Measurements from ENCODE around the gene CD300LD. TPM values are rescaled to one million over a fixed set of nuclear protein-coding genes. Genes with fewer than 3 reads are reported as not detected.
A peak's percentile ranks its signal among the peaks of the same experiment; 100 is the strongest.

Gene CD300LD
- total RNA-seq, 1 donor from 2014 or later, result not detected

DNA sequence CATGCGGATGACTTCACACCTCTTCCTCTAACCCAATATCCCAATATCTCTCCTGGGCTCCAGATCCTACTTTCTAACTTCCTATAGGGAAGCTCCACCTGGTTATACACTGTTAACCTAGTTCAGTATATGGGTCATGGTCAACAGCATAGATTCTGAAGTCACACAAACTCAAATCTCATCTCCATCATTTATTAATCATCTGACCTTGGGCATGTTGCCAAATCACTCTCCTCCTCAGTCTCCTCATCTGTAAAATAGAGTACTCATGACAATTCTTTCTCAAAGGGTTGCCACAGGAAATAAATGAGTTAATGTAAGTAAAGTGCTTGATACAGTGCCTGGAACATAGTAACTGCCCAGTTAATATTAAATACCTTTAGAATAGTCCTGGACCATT lies 32.0 kb upstream of the CD300LD start:
- no peaks in the 10 kb centered on the region for H3K9me3 ChIP-seq
- H3K4me1 ChIP-seq, result no peaks in the 10 kb centered on the region
- no peak for ATAC-seq
- no peak for DNase-seq
- H3K27me3 ChIP-seq (ENCODE audit: low read depth), result peaks cover 3% of the 10 kb centered on the region
- no peak overlapping the region for H3K4me3 ChIP-seq
- no peak overlapping the region for H3K27ac ChIP-seq
- TF ChIP-seq, protein P1, sequence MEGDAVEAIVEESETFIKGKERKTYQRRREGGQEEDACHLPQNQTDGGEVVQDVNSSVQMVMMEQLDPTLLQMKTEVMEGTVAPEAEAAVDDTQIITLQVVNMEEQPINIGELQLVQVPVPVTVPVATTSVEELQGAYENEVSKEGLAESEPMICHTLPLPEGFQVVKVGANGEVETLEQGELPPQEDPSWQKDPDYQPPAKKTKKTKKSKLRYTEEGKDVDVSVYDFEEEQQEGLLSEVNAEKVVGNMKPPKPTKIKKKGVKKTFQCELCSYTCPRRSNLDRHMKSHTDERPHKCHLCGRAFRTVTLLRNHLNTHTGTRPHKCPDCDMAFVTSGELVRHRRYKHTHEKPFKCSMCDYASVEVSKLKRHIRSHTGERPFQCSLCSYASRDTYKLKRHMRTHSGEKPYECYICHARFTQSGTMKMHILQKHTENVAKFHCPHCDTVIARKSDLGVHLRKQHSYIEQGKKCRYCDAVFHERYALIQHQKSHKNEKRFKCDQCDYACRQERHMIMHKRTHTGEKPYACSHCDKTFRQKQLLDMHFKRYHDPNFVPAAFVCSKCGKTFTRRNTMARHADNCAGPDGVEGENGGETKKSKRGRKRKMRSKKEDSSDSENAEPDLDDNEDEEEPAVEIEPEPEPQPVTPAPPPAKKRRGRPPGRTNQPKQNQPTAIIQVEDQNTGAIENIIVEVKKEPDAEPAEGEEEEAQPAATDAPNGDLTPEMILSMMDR (IDR thresholded peaks at IDR 0.05), result no peak
- intact Hi-C loops (cut with DNase I), result no loop called here
- H3K36me3 ChIP-seq, result no peaks in the 10 kb centered on the region

DNA sequence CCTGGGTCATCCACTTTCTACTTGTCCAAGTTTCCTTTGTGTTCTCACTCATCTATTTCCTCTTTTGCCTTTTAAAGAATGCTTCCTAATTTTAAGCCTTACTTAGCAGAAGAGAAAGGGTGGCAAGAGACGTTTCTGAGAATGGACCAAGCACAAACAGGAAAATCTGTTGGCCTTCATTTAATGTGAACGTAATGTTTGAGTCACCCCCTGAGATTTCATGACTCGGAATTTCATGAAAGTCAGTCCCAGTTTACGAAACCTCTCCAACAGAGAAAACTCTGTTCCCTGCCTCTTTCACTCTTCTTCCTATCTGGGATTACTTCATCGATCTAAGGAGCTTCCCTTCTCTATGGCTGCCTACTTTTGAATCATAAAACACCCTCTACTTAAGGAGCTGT lies 31.6 kb upstream of the CD300LD start, which contains the start of gene CD300E:
CD300E (minus strand) TSS at position 46 of the 401 bp plus-strand sequence. CDS start 117 bp downstream, outside the sequence.
- DNase-seq (no peak), ATAC-seq (peak; percentile 50 to 57)
- Histone ChIP-seq H3K9me3 (no peaks in the 10 kb centered on the region), H3K36me3 (no peaks in the 10 kb centered on the region), H3K4me3 (no peak within 1 kb of the TSS), H3K27me3 (ENCODE audit: low read depth) (peaks cover 3% of the 10 kb centered on the region), H3K4me1 (no peaks in the 10 kb centered on the region), H3K27ac (no peak within 1 kb of the TSS)
- TF ChIP-seq, protein P1 (IDR thresholded peaks at IDR 0.05), result no peak
- intact Hi-C loops (cut with DNase I), result no loop called here

DNA sequence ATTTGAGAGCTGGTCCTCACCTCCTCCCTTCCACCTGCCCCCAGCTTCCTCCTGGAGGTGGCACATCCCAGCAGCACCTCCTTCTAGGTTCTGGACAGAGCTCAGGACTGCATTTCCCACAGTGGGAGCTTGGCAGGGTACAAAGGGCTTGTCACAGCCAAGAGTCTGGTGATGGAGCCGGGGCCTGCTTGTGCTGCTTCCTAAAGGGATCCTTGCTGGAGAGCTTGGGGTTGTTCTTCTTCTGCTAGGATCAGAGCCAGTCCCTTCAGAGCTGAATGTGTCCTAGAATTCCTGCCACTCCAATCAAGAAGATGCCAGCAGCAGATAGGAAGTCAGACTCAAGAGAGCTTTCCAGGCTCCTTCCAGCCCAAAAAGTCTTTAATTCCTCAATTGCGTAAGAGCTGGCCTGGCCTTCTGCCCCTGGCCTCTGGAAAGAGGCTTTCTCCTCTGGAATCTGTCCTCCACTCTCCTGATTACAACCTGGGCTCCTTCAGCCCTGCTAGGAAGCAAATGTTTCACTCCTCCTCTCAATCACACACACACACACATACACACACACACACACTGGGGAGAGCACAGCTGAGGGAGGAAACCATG lies 27.1 kb upstream of the CD300LD start:
- H3K9me3 ChIP-seq, result no peaks in the 10 kb centered on the region
- no peaks in the 10 kb centered on the region for H3K36me3 ChIP-seq
- no peaks in the 10 kb centered on the region for H3K4me1 ChIP-seq
- H3K27me3 ChIP-seq (ENCODE audit: low read depth), result peaks cover under 1% of the 10 kb centered on the region
- TF ChIP-seq, protein P1 (IDR thresholded peaks at IDR 0.05), result no peak
- H3K27ac ChIP-seq, result no peak overlapping the region
- intact Hi-C loops (cut with DNase I), result no loop called here
- no peak overlapping the region for H3K4me3 ChIP-seq
- DNase-seq (no peak), ATAC-seq (peak; percentile 14 to 23)

DNA sequence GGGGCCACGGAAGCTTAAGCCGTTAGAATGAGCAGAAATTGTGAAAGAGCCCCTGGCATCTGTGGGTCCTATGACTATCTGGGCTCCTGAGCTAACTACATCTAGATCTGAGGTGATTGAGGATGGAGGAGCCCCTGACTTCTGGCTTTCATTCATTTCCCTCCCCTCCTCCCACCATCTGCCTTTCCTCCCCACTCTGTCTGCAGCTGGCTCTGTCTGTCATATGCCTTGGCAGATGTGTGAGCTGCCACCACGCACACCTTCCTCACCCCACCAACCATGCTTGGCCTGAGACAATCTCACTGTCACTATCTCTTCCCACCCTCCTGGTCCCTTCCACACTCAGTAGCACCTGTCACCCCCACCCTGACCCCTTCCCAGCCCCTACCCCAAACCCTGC lies 26.4 kb upstream of the CD300LD start:
- TF ChIP-seq, protein P1 (IDR thresholded peaks at IDR 0.05), result no peak
- Histone ChIP-seq H3K36me3 (no peaks in the 10 kb centered on the region), H3K27me3 (ENCODE audit: low read depth) (peaks cover 7% of the 10 kb centered on the region), H3K4me1 (no peaks in the 10 kb centered on the region), H3K4me3 (no peak overlapping the region), H3K9me3 (no peaks in the 10 kb centered on the region), H3K27ac (no peak overlapping the region)
- no peak for ATAC-seq
- intact Hi-C loops (cut with DNase I), result no loop called here
- DNase-seq, result no peak

DNA sequence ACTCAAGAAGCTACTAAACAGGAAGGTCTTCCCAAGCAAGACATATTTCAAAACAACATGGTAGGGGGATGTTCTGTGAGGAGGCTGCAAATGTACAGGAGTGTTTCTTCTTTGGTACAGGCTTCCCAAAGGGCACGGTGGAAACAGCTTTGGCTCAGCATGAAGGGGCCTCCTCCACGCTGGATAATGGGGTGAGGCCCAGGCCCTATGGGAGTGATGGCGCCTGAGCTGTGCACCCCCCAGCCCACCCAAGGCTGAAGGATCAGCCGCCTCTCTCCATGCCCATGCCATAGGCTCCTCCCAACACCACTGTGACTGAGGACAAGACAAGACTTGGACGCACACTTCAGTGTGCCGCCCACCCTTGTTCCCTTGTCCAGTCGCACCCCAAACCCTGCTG lies 24.6 kb upstream of the CD300LD start:
- TF ChIP-seq, protein P1 (IDR thresholded peaks at IDR 0.05), result no peak
- DNase-seq, result no peak
- Histone ChIP-seq H3K9me3 (no peaks in the 10 kb centered on the region), H3K27ac (no peak overlapping the region), H3K36me3 (no peaks in the 10 kb centered on the region), H3K4me3 (no peak overlapping the region), H3K4me1 (no peaks in the 10 kb centered on the region), H3K27me3 (ENCODE audit: low read depth) (peaks cover 11% of the 10 kb centered on the region)
- intact Hi-C loops (cut with DNase I), result no loop called here
- ATAC-seq, result no peak

Data from lower lobe of right lung (tissue), 2 donors.